ENCODE results near the gene ITPRID2.

ITPRID2 gene

DNA sequence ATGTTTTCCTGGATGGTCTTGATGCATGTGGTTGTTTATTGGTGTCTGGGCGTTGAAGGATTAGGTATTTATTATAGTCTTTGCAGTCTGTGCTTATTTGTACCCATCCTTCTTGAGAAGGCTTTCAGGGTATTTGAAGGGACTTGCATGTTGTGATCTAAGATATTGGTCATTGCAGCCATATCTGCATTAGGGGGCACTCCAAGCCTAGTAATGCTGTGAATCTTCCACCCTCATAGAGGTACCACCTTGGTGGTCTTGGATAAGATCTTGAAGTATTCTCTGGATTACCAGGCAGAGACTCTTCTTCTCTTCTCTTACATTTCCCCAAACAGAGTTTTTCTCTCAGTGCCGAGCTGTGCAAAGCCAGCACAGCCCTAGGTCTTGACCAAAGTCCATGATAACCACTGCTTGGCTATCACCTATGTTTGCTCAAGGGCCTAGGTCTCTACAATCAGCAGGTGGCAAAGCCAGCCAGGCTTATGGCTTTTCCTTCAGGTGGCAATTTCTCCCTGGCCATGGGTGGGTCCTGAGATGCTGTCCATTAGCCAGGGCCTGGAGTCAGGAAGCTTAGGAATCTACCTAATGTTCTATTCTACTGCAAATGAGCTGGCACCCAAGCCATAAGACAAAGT is 78.7 kb downstream of the ITPRID2 start:
- DNase-seq = no peak

DNA sequence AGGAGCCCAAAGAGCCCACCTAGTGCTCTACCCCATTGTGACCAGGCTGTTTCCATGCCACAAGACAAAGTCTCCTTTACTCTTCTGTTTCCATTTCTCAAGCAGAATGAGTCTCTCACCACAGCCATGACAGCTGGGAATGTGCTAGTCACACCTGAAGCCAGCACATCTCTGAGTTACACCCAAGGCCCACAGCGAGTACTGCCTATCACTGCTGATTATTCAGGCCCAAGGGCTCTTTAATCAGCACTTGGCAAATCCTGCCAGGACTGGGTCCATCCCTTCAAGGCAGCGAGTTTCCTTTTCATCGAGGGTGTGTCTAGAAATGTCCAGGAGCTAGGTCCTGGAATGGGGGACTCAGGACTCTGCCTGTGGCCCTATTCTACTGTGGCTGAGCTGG is 79.5 kb downstream of the ITPRID2 start:
- no peak for DNase-seq

DNA sequence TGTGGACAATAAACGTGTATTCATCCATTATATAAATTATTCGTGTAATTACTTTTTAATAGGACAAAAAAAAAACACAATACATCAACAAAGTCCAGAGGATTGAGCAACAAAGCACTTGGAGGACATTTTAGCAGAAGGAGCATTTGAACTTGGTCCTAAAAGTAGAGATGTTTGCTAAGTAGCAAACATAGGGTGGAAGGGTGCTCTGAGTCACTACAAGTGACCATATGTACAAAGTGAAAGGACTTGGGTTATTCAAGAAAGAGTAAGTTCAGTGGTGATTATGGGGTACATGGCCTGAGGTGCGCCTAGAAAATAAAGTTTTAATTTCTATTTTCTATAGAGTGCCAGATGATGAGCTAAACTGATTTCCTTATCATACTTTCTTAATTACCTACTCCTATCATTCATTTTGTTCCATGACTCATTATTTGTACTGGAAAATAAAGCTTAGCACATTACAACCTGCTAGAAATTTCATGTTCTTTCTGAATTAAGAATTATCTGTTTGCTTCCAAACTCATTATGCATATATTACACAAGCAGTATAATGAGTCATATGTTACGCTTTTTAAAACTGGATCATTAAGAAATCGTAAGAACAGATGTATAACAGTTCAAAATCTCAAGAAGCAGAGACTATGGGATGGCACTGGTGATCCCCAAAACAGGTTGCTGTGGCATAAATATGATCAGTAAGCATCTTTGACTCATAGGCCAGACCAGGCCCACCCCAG is 81.1 kb downstream of the ITPRID2 start:
- no peak for DNase-seq

DNA sequence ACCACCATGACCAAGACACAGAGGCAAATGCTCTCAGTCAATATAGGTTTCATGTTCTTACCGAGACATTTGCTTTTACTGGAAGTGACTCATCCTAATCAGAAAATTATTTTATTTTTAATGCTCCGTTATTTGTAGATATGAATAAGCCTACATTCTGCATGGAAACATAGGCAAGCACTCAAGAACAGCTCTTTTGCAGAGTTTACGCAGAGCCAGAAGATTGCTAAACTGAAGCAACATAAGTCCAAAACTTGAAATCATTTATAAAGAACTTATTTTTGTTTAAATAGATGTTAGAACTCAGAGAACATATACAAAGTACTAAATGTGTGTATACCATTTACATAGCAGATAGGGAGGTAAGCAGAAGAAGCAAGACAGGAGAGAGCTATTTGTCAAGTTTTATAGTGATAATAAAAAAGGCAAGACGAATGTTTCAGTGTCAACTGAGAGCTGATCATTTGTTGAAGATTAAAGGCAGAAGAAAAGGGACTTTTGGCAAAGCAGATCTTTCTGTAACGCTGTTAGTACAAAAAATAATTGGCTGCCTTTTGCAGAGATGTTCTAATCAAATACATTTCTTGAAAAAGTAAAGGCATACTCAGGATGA is 81.7 kb downstream of the ITPRID2 start:
- no peak for DNase-seq

DNA sequence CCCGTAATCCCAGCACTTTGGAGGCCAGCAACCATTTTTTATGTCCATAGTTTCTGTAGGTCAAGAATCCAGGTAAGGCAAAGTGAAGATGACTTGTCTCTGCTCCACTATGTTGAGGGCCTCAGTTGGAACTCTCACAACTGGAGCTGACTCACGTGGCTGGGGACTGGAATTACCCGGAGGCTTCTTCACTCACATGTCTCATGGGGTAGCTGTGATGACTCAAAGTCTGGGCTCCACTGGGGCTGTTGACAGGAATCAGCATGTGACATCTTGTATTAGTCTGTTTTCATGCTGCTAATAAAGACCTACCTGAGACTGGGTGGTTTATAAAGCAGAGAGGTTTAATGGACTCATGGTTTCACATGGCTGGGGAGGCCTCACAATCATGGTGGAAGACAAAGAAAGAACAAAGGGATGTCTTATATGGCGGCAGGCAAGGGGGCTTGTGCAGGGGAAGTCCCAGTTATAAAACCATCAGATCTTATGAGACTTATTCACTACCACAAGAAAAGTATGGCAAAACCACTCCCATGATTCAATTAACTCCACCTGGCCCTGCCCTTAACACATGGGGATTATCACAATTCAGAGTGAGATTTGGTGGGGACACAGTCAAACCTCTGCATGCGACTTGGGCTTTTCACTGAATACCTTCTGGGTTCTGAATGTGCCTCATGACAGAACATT is 86.3 kb downstream of the ITPRID2 start:
- no peak for DNase-seq

DNA sequence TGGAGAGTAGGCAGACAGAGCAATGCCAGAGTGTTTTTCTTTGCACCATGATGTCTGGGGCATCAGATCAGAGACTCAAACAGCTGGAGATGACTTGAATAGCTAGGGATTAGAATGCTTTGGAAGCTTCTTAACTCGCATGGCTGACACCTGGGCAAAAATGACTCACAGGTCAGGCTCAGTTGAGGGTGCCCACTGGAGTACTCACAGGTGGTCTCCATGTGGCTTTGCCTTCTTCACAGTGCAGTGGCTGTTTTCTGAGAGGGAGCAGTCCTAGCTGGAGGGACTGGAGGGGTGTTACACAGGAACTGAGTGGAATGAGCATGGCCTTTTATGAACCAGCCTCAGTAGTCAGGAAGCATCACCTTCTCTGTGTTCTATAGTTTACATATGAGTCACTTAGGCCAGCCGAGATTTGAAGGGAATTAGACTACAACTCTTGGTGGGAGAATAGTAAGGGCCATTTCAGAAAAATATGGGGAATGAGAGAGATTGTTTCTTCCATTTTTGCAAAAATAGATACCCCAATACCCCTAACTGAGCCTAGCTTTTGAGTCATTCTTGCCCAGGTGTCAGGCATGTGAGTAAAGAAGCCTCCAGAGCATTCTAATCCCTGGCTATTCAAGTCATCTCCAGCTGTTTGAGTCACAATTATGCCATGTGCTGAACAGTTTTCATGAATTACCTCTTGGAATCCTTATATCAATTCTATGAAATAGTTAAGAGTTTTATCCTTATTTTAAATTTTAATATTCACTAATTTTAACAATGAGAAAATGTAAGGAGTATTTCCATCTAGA is 87.0 kb downstream of the ITPRID2 start:
- DNase-seq = no peak
